Stimulated activated CD4-positive, alpha-beta T cell treated with anti-CD3 and anti-CD28 coated beads, Interleukin-1b, Interleukin-23, amount 100 ng/mL, for 24 hours (primary cell): Measurements from ENCODE around the gene SH2B3.
"Not testable (repeated sequence)": the region's sequence is repeated elsewhere in the genome, so short reads cannot be mapped to it uniquely, and the experiment has no call there.

Experiments used
- DNase-seq, 4 experiments: peaks; one replicate each; pipeline ENCODE4 v3.0.0-alpha.2; 2020; ENCODE audit warnings: low read depth in 4 of 4, low spot score in 1 of 4

The SH2B3 gene

DNA sequence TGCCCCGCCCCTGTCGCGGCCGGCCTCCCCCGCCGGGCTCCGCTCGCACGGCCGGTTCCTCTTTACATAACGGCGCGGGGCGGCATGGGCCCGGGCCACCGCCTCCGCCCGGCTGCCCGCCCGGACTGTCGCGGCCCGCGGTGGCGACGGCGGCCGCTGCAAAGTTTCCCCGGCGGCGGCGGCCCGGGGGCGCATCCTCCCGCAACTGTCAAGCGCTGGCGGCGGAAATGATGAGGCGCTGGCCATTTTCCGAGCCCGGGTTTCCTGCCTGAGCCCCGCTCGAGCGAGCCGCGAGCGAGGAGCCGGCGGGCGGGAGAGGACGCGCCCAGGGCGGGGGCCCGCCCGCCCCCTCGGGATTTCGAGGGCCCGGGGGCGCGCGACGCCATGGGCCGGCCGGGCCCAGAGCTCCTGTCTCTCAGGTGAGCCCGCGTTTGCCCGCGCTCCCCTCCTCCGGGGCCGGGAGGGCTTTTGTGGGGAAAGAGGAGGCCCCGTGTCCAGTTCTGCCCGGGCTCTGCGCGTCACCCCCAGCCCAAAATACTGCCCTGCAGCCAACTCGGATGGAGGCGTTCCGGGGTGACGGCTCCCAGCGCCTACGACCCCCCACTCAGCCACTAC, at the start of gene SH2B3:
TSS of gene SH2B3 (plus strand) at position 65 of the 615 bp plus-strand sequence. CDS start 12,223 bp downstream, outside the sequence.
- no peak for DNase-seq

DNA sequence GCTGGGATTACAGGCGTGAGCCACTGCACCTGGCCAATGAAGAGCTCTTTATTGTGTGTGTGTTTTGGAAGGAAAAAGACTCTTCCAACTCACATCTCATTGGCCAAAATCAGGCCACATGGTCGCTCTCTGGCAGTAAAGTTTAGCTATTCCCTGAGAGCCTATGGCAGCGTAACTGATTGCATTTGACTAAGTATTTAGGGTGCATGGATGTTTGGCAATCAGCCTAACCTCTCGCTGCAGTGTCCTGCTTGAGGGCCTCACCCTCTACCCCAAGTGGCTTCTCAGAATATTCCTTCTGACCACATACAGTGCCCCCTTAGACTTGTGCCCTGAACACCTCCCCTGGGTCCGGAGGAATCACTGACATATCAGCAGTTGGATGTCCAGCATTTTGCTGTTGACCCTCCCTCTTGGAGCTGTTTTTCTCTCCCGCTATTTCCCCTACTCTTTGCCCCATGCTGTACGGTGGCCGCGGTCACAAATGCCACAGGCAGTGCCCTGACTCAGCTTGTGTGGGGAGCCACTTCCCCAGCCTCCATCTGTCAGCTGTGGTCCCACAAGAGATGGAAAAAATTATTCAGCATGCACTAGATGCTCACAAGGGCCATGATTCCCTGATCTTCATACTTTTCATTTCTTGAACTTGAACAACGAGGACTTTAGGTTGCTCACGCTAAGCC, 46.4 kb upstream of the SH2B3 start:
- DNase-seq, result peak in 1 of 4 experiments; percentile 35

DNA sequence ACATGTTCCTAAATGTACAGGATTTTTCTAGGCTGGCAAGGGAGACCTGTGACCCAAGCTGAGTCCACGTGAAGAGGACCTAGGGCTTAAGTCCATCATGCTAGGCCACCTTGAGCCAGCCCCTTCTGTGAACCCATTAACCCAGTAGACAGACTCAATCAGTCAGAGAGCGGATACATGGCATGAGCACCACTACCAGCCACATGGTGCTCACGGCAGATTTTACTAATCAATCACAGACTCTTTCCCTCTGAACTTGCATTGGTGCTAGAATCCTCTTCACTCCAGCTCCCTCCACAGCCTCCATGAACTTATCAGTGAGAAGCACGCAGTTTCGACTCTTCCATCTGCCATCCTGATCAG, 45.8 kb upstream of the SH2B3 start:
- DNase-seq, result no peak

DNA sequence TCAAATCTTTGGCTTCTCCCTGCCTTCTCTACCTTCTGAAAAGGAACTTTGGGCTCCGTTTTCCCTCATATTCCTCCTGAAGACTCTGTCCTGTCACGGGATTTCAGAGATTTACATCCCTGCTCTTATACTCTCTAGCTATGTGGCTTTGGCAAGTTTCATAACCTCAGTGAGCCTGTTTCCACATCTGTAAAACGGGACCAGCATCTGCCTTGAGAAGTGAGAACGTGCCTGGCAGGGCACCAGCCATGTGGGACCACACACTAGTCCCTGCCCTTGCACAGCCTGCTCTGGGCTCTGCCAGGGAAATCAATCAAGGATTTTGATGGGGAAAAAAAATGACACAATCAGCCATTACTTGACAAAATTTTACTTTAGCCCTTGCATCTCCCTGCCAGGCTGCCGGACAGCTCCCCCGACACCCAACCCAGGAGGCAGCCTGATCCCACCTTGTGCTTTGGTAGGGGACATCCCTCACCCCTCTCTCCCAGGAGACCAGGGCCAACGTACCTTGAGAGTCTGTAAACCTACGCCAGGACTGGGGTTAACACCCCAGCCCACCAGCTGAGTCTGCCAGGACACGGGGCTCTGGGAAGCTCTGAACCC, 45.3 kb upstream of the SH2B3 start:
- DNase-seq, result no peak

DNA sequence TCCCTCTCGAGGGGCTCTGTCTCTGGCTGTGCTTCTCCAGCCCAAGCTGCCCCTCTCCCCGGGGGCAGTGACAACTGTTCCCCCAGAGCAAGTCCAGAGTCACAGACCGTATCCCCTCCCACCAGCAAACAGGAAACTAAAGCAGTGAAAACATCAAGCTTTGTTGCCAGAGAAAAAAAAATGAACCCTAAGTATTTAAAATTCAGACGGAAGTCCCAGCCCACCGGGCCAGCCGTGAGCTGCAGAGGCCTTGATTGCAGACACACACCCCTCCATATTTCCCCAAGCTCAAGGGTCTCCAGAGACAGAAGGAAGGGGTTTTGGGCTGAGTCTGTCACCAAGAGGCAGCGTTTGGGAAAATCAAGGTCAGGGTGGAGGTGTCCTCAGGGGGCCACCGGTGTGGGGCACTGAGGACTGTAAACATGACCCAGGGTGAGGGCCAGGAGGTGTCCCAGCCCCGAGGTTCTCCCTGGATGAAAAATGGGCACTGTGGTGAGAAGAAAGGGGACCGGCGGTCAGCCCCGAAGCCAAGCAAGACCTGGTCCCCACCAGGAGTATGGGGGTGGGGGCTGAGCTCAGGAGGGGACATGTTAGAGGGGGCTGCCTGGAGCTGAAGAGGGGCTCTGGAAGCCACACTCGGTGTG, 44.5 kb upstream of the SH2B3 start:
- DNase-seq, result no peak

DNA sequence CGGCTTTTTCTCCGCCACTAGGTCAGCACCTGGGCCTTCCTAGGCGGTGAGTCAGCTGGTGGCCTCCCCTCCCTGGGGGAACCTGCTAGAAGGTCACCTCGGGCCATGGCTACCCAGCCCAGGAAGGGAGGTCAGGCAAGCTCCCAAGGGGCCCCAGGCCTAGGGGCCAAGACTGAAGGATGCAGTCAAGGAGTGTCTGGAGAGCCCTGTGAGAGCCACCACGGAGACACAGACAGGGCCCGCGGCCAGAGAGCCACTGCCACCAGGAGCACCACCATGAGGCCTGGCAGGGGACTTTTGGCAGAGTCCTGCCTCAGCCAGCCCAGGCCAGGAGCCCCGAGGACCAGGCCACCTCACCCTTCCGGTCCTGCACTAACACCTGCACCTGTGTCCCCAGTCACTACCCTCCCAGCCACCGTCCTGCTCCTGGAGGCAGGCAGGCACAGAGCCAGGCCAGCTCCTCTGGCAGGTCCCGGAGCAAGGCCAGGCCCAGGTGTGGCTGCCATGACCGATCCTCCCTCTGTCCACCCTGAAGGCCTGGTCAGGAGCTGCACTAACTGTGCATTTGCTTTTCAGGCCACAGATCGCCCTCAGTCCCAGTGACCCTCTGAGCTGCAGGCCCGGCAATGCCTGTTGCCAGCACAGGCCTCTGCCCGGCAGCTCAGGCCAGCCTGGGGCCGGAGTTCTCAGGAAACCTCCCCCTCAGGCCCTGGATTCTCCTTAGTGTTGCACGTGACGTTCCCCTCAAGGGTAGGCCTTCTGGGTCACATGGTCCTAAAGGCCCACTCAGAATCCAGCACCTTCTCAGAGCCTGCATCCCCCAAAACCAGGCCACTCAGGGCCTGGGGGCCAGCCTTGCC, 43.8 kb upstream of the SH2B3 start:
- DNase-seq, result no peak

DNA sequence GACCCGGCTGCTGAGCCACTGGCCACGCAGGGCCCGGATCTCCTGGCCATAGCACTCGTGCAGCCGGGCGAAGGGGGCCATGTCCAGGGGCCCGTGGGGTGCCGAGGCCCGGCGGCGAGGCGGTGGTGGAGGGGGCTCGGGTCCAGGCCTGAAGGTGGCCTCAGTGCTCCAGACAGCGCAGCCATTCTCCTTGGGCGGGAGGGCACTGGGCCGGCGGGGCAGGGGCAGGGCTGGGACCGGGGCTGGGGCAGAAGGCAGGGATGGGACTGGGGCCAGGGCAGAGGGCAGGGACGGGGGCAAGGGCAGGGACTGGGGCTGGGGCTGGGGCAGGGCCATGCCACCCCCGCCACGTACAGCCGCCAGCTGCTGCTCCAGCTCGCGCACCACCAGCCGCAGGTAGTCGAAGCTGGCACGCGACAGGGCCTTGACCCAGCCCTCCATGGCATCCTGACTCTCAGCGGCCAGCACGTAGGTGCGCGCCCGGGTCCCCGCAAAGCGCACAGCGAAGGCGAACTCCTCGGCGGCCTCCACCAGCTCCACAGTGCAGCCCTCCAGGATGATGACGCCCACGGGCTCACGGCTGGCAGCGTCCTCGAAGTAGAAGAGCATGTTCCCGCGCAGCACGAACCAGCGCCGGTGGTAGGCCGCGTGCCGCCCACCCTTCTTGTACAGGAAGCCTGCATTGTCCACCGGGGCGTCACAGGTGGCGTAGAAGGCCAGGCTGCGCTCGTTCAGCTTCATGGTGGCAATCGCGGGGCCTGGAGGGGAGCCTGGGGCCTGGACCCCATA, 42.8 kb upstream of the SH2B3 start:
- DNase-seq, result no peak

DNA sequence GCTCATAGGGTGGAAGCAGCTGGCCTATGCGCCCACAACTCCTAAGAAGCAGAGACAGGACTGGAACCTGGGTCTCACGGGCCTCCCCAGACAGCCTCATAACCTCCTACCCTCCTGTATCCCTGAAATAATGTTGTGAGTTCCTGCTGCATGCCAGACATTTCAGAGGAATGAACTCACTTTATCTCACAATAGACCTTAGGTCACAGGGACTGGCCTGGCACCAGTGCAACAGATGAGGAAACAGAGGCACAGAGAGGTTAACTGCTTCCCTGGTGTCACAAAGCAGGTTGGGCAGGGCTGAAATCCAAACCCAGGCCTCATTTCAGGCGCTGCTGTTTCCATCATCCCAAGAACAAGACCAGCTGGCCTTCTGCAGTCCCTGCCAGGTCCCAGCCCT, 42.1 kb upstream of the SH2B3 start:
- DNase-seq, result no peak

DNA sequence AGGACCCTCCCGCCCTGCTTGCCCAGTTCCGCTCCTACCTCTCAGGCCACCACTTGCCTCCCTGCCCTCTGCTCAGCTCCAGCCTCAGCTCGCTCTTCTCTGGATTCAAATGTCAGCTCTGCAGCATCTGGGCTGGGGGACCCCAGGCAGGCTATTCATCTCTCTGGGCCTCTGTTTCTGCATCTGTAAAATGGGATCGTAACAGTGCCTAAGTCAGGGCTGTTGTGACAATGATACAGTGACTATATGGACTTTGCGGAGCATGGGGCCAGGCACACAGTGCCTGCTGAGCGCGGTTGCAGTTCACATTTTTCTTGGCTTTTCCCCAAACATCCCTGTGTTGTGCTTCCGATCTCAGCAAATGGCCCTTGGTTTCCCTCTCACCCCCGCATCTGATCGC, 39.6 kb upstream of the SH2B3 start:
- no peak for DNase-seq

DNA sequence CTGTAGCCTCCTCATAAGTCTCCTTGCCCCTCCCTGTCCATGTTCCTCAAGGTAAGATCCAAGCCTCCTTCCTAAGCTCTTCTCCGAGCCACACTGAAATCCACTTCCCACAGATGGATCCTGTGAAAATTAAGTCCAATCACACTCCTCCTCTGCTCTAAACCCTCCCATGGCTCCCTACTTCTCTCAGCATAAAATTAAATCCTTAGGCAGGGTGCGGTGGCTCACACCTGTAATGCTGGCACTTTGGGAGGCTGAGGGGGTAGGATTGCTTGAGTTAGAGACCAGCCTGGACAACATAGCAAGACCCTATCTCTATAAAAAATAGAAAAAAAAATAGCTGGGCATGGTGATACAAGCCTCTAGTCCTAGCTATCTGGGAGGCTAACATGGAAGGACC, 39.1 kb upstream of the SH2B3 start:
- no peak for DNase-seq

DNA sequence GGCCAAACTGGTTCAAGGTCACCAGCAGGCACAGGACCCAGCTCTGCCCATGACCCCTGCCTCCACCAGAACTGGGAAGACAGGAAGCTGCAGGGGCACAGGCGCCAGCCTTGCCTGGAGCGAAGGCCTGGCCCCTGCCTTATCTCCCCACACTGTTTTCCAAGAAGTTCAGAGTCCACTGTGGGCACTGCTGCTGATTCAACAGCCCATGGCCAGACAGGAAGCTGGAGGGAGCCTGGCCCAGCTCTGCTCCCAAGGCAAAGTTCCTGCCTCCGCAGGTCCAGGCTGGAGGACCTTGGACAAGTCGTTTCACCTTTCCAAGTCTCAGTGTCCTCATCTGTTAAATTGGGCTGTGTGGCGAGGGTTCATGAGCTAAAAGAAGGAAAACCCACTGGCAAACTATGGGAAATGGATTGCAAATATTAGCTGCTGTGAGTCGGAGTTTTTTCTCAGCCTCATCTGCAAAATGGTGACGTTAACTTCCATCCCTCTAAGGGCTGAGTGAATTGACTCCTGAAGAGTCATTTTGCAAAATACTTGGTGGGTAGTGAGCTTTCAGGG, 38.0 kb upstream of the SH2B3 start:
- DNase-seq, result no peak

DNA sequence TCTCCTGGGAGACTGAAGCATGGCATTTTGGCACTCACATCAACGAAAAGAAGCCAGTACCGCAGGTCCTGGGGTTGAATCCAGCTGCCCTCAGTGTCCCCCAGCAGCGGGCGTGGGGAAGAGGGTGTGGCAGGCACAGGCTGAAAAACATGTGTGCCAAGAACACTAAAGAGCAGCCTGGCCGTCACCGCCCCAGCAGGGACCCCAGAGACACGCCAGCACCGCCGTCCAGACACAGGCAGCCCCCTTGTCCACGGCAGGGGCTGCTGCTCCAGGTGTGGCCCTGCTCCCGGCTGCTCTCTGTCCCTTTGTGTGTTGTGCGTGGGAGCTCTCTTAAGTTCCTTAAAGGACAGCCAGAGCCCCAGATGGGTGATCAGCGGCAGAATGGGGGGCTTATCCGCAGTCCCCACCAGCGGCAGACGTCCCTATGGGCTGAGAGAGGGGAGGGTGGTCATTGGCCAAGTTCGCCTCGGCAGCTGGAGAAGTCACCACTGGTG, 37.4 kb upstream of the SH2B3 start:
- DNase-seq, result no peak

DNA sequence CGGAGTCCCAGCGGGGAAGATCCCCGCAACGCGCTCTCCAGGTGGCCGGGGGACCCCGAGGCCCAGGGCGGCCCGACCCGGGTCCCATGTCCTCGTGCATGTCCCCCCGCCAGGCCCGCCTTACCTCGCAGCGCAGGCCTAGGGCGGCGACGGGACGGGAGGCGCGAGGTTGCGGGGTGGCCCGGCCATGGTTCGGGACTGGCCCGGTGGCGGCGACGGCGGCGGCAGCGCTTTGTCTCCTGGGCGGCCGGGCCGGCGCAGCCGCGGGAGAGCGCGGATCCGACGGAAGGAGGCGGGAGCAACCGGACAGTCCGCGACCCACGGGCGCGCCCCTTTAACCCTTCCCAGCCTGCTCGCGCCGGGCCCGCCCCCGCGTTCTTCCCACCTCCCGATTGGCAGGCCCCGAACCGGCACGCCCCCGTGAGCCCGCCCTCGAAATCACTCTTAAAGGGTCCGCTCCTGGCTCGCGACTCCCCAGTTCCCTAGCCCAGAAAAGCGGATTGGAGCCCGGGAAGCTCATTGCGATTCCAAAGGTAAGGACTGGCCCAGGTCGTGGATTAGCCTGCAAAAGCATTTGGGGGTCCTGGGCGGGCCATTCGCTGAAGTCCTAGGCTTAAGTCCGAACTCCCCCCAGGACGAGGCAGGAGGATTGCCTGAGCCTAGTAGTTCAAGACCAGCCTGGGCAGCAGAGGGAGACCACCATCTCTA, 36.8 kb upstream of the SH2B3 start, which contains the start of gene PHETA1:
TSS of gene PHETA1 (minus strand) at position 308 of the 708 bp plus-strand sequence. CDS start 5,668 bp downstream, outside the sequence.
- DNase-seq, result peak; percentile 58 to 85 (median 71)

DNA sequence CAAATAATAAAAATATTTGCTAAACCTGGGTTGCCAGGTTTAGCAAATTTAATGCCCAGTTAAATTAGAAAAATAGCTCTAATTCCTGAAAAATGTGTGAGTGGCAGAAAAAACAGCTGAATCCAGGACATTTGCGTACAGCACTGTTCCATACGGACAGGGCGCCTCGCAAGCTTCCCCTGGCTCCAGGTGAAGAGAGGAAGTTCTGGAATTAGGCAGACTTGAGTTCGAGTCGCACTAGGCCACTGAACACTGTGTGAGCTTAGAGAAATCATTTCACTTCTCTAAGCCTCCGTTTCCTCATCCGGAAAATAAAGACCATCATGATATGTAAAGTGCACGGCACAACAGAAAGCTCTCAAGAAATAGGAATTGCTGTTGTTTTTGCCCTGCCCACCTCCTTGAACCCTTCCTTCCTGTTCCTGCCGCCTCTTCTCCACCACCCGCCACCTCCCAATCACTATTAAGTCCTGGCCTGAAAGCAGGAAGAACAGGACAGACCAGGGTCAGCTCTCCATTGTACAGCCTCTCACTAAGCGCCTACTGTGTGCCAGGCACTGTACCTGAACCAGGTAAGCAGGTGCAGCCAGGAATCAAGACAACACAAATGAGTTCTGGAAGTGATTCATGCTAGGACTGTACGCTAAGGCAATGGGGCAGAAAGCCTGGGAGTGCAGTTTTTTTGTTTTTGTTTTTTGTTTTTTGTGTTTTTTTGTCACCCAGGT, 36.1 kb upstream of the SH2B3 start:
- no peak for DNase-seq

DNA sequence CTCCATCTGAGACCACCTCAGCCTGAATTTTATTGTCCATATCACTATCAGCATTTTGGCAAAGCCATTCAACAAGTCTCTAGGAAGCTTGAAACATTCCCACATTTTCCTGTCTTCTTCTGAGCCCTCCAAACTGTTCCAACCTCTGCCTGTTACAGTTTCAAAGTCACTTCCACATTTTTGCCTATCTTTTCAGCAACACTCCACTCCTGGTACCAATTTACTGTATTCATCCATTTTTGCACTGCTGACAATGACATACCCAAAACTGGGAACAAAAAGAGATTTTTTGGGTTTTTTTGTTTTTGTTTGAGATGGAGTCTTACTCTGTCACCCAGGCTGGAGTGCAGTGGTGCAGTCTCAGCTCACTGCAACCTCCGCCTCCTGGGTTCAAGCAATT, 32.5 kb upstream of the SH2B3 start:
- not testable (repeated sequence) for DNase-seq

DNA sequence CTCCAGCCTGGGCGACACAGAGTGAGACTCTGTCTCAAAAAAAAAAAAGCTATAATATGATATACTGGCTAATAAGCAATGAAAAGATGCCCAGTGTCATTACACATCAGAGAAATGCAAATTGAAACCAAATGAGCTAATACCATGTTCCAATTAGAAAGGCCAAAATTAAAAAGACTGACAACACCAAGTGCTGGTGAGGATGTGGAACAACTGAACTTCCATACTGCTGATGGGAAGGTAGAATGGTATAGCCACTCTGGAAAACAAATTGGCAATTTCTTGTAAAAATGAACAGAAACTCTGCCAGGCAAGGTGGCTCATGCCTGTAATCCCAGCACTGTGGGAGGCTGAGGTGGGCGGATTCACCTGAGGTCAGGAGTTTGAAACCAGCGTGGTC, 28.3 kb upstream of the SH2B3 start:
- DNase-seq, result no peak

DNA sequence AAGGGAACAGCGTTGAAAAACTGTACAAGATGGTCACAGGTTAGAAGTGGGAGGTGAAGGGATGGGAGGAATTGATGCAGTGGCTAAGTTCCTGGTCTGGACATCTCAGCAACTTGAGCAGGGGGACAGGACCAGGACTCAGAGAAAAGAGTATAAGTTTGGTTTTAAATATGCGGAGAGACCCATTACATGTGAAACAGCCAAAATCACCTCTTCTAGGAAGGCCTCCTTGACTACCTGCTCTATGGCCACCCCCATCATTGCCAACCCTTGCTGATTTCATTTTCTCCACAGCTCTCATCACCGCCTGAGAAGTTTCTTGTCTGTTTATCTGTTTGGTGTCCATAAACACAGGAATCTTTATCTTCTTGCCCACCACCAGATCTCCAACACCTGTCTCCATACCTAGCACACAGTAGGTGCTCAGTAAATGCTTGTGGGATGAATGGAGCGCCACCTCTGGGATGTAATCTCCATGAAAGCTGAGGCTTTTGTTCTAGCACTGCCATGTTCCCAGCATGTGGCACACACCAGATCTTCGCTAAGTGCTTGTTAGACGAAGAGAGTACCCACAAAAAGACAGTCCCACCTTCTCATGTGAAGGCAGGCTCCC, 25.7 kb upstream of the SH2B3 start:
- no peak for DNase-seq

DNA sequence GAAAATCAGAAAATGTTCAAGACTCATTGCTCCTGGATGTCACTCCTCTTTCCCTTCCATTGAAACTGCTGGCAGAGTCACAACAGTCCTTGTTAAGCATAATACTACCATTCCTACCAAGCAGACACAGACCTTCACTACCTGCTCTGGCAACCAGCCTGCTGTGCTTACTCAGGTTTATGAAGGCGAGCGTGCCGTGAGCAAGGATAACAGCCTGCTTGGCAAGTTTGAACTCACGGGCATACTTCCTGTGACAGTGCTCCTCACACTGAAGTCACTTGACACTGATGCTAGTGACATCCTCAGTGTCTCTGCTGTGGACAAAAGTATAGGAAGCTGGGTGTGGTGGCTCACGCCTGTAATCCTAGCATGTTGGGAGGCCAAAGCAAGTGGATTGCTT, 21.1 kb upstream of the SH2B3 start:
- no peak for DNase-seq
